GM19395 (cell line): ENCODE data around the gene SLC49A3.
"Not testable (repeated sequence)": the region's sequence is repeated elsewhere in the genome, so short reads cannot be mapped to it uniquely, and the experiment has no call there.

Experiments
- ATAC-seq: cut with Tn5 transposase; IDR thresholded peaks from one replicate; pipeline ENCODE4 v1.9.1; 2021; ENCODE audit warnings: mild to moderate bottlenecking, moderate library complexity; ENCODE audit not compliant: unreplicated experiment

The SLC49A3 gene

GRCh38 chr4:681736-682451, 7.1 kb downstream of the SLC49A3 start:
- ATAC-seq = no peak

GRCh38 chr4:680928-681645, 7.9 kb downstream of the SLC49A3 start:
- no peak for ATAC-seq

- ATAC-seq = no peak
Observed at GRCh38 chr4:680551-680927, 8.4 kb downstream of the SLC49A3 start.

- ATAC-seq = no peak
Observed at GRCh38 chr4:680091-680490, 8.9 kb downstream of the SLC49A3 start.

GRCh38 chr4:679629-680028, 9.3 kb downstream of the SLC49A3 start:
- no peak for ATAC-seq

GRCh38 chr4:679104-679481, 9.9 kb downstream of the SLC49A3 start:
- ATAC-seq = no peak

- ATAC-seq = no peak
Observed at GRCh38 chr4:678331-679103, 10.4 kb downstream of the SLC49A3 start.

- ATAC-seq = no peak
Observed at GRCh38 chr4:677431-678293, 11.3 kb downstream of the SLC49A3 start.

- no peak for ATAC-seq
Observed at GRCh38 chr4:676871-677235, 12.1 kb downstream of the SLC49A3 start.

- ATAC-seq = peak; percentile 44
Observed at GRCh38 chr4:675980-676870, 12.7 kb downstream of the SLC49A3 start.

GRCh38 chr4:675036-675882, 13.7 kb downstream of the SLC49A3 start:
- ATAC-seq = peak; percentile 6

- peak; percentile 76 for ATAC-seq
Observed at GRCh38 chr4:674172-675035, 14.5 kb downstream of the SLC49A3 start, which contains the start of the genes ATP5ME and MYL5. Gene ATP5ME, minus strand, starts transcription at chr4:674276. Its CDS starts 29 bp downstream, at chr4:674247. Gene MYL5, plus strand, starts transcription at chr4:674542. Its CDS starts 3,485 bp downstream, at chr4:678027.

- no peak for ATAC-seq
Observed at GRCh38 chr4:673349-674091, 15.4 kb downstream of the SLC49A3 start.

- ATAC-seq = no peak
Observed at GRCh38 chr4:671769-672168, 17.2 kb downstream of the SLC49A3 start.

- not testable (repeated sequence) for ATAC-seq
Observed at GRCh38 chr4:669806-670559, 19.0 kb downstream of the SLC49A3 start.

- ATAC-seq = not testable (repeated sequence)
Observed at GRCh38 chr4:668219-668618, 20.7 kb downstream of the SLC49A3 start.
